ENCODE data around the gene CNST. TPM values are rescaled to one million over a fixed set of nuclear protein-coding genes. Genes with fewer than 3 reads are reported as not detected.
"Not testable (repeated sequence)": the region's sequence is repeated elsewhere in the genome, so short reads cannot be mapped to it uniquely, and the experiment has no call there.

Gene CNST
- total RNA-seq, 1 donor from 2014 or later = 21.0 TPM

- ATAC-seq (ENCODE audit: poor library complexity) = not testable (repeated sequence)
Observed at GRCh38 chr1:246712428-246712827, 146.2 kb downstream of the CNST start.

More at GRCh38 chr1:246712428-246712827, 146.2 kb downstream of the CNST start:
- intact Hi-C loops (cut with DNase I); DNase-seq: not testable (repeated sequence)

Other genes starting within 250 kb of the CNST start
- 9.4 TPM for gene SMYD3, start 59.2 kb upstream of the CNST start, total RNA-seq
- 18.6 TPM for gene TFB2M, start 195 bp upstream of the CNST start, total RNA-seq
- gene SCCPDH, start 158.0 kb downstream of the CNST start, total RNA-seq = 27.6 TPM